ACHN (cell line): ENCODE measurements around the gene SERPINB3.
"Not testable (repeated sequence)": the region's sequence is repeated elsewhere in the genome, so short reads cannot be mapped to it uniquely, and the experiment has no call there.

ENCODE experiments used
- DNase-seq: peaks from one replicate; pipeline ENCODE4 v3.0.0-alpha.2; 2015
- in situ Hi-C: cut with HindIII; loops from 2 replicates; pipeline ENCODE4 v1.10.0; 2017; ENCODE audit warnings: low sequenced_read_pairs, low pct_ligation_motif_present, low pct_unique_long_range_greater_than_20kb

Gene SERPINB3

DNA sequence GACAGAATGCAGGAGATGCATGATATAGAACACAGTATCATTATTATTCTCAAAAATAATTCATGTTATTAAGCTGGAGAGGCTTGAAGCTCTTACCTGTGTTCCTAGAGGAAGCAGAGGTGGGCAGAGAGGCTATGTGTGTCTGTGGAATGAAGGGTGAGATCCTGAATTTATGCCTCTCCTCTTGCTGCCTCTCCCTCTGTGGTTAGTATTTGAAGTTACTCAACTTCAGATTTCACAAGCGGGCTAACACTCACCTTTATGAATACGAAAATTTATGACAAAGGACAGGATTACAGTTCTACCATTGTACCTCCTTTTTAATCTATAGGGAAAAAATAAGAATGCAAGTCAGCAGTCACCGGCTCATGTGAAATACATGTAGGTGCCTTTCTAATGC, at the start of gene SERPINB3:
SERPINB3 (minus strand) TSS at position 144 of the 400 bp plus-strand sequence. CDS start 677 bp downstream, outside the sequence.
- in situ Hi-C loops, DNase-seq: not testable (repeated sequence)

DNA sequence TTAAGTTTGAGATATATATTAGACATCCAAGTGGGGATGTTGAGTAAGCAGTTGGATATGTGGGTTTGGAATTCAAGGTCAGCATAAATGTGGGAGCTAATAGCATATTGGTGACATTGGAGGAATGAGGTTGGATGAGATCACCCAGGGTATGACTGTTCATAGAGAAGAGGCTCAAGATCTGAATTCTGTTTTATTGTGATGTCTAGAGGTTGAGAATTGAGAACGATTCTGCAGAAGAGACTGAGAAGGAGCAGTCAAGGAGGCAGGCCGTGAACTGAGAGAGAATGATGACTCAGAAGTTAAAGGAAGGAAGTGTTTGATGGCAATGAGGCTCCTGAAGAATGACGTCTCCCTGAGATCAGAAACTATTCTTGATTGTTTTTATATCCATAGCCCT, 47.0 kb upstream of the SERPINB3 start:
- DNase-seq: no peak

DNA sequence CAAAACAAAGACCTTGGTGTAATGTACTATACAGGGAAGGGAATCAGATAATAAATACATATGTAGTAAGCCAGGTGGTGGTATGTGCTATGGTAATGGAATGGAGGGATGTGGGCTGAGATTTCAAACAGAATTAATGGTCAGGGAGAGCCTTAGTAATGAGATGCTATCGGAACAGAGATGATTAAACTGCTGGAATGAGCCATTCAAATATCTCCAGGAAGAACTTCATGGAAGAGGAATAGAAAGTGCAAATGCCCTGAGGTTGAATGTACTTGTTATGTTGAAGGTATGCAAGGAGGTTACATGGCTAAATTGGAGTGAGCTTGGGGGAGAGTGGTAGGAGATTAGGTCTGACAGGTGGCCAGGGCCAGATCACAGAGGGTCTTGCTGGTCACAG, 46.1 kb upstream of the SERPINB3 start:
- in situ Hi-C loops: no loop called here
- no peak for DNase-seq

More for the DNA sequence above, 47.0 kb upstream of the SERPINB3 start:
- in situ Hi-C loops: no loop called here

DNA sequence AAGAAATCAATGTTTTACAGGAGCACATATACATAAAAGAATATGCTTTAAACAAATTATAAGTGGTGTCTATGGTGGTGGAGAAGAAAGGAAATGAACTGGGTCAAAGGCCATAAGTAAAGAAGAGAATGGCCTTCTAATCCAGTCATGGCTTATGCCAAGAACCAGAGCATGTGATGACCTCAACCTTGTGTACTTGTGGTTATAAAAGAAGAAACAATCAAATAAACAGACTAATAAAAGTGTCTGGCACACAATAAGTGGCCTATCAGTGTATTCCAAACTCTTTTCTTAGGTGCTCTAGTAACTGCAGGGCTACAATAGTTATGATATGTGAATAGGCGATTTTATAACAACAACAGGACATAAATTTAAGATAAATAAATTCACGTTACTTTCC, 43.7 kb upstream of the SERPINB3 start:
- no peak for DNase-seq
- in situ Hi-C loops: no loop called here

DNA sequence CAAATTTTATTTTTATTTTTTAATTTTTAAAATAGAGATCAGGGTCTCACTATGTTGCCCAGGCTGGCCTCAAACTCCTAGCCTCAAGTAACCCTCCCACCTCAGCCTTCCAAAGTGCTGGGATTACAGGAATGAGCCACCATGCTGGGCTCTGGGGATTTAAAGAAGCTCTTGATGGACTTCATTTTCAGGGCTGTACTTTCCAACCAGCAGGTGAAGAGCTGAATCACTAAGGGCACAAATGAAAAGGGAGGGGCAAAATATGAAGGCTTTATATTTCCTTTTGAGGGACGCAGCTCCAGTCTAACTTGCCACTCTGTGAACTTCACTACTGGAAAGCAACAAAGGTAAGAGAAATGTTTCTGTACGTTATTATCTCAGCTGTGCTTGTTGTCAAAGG, 41.0 kb upstream of the SERPINB3 start, which contains the start of gene SERPINB11:
SERPINB11 (plus strand) TSS at position 301 of the 400 bp plus-strand sequence. CDS start 7,234 bp downstream, outside the sequence.
- no peak for DNase-seq
- in situ Hi-C loops: no loop called here

DNA sequence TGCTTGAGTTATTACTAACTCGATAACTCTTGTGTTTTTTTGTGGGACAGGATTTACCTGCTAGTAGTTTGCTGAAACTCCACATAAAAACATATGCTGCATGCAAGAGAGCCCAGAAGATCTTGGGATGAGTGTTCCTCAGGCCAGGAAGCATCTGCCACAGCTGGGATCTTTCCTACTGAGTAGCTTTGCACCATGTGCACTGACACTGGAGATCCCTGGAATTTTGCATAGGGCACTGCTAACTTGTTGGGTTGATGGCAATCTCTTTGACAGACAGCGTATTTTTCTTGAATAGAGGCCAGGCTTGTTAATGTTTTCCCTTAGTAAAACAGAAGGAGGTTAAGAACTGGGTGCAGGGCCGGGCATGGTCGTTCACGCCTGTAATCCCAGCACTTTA, 40.3 kb upstream of the SERPINB3 start:
- no peak for DNase-seq
- in situ Hi-C loops: no loop called here

DNA sequence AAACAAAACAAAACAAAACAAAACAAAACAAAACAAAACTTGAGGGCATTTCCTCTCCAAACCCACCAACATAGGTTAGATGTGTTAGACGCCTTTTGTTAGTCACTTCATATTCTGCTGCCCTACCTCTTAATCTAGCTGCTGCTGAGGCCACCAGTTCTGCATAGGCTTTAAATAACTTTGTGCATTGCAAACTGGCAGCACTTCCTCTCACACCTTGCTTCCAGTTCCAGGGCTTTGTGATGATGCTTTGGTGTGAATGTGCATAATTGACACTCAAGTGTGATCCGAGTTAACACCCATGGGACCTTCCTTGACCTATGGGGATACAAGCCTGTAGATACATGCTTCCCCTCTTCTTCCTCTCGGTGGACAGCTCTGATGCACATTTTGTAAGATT, 38.8 kb upstream of the SERPINB3 start:
- in situ Hi-C loops: no loop called here
- DNase-seq: no peak

DNA sequence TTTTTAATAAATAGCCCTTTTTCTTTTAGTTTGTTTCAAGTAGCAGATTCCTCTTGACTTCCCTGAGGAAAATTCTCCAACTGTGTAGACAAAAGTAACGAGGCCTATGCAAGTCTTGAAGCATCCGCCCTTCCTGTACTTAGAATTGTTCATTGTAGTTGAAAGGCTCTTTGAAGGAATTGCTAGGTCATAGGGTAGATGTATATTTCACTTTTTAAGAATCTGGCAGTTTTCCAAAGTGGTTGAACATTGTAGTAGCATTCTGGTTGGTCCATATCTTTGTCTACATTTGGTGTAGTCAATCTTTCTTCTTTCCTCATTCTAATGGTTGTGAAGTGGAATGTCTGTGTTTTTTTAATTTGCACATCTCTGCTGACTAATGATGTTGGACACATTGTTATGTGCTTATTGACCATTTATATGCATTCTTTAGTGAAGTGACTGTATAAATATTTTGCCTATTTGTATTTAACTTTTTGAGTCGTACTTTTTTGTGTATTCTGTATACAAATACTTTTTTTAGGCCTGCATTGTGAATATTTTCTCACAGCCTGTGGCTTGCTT, 35.5 kb upstream of the SERPINB3 start:
- no peak for DNase-seq
- in situ Hi-C loops: no loop called here

DNA sequence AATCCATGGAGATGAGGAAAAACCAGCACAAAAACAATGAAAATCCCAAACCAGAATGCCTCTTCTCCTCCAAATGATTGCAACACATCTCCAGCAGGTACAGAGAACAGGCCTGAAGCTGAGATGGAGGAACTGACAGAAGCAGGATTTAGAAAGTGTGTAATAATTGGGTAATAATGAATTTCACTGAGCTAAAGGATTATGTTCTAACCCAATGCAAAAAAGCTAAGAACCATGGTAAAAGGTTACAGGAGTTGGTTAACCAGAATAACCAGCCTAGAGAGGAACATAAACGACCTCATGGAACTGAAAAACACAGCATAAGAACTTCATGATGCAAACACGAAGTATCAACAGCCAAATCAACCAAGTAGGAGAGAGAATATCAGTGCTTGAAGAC, 27.4 kb upstream of the SERPINB3 start:
- in situ Hi-C loops: no loop called here
- no peak for DNase-seq

DNA sequence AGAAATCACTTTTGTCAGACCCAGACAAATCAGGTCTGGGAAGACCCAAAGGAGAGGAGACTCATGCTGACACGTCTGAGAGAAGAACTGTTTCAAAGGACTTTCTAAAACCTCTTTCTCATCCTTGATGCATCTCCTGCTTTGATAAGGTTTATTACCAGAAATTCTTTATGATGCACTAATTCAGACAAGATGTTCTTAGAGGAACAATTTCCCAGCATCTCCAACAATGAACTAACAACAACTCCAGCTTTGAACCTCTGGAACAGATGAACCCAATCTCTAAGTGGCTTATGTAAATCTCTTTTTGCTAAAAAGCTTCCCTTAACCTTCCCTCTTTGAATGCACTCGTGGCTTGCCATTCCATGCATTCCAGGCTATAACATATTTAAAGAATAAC, 25.2 kb upstream of the SERPINB3 start:
- DNase-seq: no peak
- in situ Hi-C loops: no loop called here

DNA sequence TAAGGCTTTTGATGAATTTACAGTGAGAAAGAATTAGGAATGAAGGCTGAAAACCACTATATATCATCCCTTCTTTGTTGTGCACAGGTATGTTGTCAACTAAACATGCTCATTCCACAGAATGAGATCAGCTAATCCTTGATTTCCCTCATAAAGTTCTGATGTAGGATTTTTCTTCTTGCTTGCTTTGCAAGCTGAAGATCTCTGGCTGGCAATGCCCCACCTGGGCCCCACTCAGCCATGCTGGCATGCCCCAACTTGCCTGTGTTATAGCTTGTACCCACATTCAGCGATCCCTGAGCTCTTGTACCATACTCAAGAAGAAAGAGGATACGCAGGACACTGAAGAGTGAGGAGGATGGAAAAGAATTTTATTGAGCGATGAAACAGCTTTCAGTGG, 23.0 kb upstream of the SERPINB3 start:
- no peak for DNase-seq
- in situ Hi-C loops: no loop called here

DNA sequence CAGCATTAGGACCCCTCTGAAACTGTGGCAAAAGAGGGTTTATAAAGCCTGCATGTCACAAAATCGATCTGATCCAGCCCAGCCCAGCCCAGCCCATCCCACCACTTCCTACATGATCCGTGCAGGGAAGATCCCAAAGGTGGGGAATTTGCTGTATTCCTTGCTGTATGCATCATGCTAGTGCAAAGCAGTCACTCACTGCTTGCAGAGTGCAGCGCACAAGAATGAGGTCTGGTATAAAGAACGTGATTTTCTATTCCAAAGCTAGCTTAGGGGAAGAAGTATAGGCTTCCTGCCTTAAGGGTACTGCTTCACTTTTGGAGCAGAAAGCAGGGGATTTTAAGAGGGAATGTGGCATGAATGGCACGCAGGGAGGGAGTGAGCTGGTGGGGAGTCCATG, 22.2 kb upstream of the SERPINB3 start:
- in situ Hi-C loops: no loop called here
- DNase-seq: no peak

DNA sequence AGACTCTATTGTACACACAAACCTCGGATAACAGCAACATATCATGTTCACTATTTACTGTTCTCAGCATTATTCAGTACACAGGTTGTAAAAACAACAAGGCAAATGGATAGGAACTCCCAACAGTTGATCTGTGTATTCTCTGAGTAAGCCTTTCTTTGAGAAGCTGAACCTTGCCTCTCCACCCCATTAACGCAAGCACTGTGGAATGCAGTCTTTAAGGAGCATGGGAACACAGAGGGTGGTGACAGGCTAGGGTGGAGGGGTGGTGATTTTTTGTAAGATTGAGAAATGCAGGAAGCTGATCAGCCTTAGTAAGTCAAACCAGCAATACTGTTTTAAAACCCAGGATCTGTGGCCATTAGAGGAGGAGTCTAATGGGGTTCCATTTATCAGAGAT, 21.5 kb upstream of the SERPINB3 start:
- no peak for DNase-seq
- in situ Hi-C loops: no loop called here

DNA sequence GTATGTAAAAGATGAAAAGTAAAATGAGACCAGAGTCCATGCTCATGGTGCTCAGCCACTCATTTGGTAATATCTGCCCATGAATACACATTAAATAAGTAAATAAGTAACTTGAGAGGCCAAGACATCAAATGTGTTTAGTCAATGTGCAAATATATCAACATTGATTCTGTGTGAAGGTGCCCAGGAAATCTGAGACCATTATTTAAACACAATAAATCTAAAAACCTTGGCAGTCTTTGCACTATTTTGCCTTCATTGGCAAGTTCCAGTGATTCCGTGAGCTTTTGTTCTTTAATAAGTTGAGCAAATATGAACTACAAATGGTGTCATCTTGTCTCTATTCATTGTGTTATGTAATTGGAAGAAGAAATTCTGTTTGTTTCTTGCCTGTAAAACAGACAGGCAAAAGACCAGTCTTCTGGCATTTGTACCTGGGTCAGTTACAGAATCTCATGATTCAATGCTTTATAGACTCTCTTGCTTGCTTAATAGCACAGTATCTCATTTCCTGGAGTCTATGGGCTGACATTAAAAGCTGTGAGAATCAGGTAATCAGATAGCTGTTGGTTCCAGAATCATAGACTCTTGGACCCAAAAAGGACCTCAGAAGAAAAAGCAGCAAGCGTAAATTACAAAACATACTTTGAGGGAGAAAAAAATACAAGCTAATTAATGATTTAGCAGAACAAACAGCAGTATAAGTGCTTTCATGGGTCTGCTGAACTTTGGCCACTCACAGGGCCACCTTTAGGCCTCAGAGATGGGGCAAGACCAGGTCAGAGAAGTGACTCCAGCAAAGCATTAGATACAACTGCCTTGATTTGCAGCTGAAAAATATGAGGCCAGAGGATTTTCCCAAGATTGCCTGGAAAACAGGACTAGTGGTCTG, 20.0 kb upstream of the SERPINB3 start:
- in situ Hi-C loops: no loop called here
- DNase-seq: no peak

DNA sequence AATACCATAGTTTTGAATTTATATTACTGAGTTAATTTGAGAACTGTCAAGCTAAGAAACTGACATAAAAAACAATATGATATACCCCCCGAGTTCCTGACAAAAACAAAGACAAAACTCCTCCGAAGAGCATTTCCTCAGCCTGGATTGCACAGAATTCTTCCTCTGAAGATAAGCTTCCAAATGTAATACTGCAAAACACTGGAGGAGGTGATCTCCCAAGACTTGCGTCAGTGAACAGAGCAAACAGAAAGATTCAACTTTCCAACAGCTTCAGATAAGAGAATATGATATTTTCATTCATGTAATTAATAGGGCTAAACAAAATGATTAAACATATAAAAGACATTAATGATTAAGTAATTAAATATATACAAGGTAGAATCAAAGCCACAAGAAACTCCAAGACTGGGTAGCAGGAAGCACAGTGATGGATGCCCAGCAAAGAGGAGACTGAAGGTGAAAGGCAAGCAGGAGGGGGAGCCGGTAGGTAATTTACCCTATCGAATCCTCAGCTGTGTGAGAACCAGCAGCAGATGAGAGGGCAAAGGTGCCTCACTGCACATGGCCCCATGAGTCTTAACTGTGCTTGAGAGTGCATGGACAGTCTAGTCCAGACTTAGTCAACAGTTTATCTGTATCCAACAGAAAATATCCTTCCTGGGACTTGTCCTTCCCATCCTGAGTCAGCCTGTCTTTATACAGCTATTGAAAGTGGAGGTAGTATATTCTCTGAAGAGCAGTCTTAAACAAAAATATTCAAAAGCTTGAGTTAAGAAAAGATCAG, 18.3 kb upstream of the SERPINB3 start:
- in situ Hi-C loops: no loop called here
- no peak for DNase-seq

DNA sequence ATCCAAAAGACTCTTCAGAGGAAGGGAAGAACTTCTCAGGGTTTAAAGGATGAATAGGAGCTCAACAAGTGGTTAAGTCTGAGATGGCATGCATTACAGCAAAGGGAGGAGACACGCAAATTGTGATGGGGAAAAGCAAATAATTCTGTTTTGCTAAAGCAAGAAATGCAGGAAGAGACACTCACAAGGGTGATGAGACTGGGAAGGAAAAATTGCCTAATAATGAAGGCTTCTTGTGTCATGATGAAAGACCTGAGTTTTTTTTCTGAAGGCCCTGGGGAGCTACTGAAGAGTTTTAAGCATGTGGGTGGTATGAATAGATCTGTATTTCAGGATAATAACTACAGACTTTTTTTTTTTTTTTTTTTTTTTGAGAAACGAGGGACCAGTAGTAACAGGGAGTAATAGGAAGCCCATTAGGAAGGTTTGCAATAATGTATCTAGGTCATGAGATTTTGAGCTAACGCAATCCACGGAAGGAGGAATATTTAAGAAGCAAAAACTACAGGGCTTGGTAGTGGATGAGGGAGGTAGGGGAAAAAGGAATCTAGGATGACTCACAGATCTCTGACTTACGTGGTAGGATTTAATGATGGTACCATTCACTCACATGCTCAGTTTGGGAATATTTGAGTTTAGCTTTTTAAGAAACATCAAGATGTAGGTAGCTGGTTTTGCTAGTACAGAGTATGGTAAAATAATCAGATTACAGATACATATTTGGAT, 16.0 kb upstream of the SERPINB3 start:
- DNase-seq: no peak
- in situ Hi-C loops: no loop called here

DNA sequence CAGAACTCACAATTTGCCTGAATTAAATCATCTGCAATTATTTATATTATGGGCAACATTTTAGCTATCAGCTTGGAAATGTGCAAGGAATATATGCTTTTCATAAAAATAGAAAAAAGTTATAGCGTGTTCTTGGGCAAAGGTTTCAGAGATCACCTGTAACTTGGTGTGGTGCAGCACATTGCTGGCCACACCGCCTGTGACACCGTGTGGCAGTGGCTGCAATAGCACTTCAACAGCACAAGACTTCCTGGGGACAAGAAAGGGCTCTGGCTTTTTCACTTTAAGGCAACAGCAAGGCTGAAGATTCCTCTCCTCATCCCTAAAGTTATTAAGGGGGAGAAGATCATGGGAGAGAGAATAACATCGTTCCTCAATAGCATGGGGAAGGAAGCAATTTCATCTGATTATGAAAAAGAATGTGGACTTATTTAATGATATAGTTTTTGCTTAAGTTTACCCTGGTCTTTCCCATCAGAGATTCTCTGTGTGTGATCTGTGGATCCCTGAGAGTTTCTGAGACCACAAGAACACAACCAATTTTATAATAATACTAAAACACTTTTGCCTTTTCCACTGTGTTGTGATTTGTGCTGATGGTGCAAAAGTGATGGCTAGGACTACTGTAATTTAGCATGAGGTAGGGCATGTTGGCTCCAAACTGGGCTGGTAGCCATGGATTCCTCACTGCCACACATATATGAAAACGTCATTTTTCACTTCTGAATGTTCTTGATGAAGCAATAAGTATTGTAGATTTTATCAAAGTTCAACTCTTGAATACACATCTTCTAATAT, 15.0 kb upstream of the SERPINB3 start:
- in situ Hi-C loops: no loop called here

DNA sequence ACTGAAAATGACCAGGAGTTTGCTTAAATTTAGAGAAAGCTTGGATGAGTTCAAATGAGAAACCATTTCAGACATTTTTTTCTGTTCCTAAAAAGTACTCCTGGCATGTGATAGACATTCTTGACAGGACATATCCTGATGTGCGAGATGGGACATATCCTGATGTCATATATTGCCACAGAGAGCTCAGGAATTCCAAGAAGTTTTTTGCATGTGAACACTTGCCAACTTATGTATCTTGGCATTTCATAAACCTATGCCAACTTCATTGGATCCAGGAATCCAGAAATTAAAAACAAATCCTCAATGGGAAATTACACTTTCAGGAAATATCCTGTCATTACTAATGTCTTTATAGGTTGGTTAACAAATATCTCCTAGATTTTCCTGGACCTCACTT, 2.9 kb upstream of the SERPINB3 start:
- DNase-seq: no peak
- in situ Hi-C loops: no loop called here

More for the DNA sequence above, 15.0 kb upstream of the SERPINB3 start:
- no peak for DNase-seq
